H1 (cell line): ENCODE measurements around the gene IL18BP. TPM values are rescaled to one million over a fixed set of nuclear protein-coding genes. Genes with fewer than 3 reads are reported as not detected.

Source experiments
- CTCF ChIA-PET: fragments of 300-600 bp; sonication (Branson Sonifier 250); formaldehyde crosslinking; loops from one replicate; lab custom pipeline; 2021; ENCODE audit not compliant: partially characterized antibody; lab: Charles Lee
- POLR2A ChIA-PET: fragments of 300-600 bp; sonication (Branson Sonifier 250); formaldehyde crosslinking; loops from one replicate; lab custom pipeline; 2021; ENCODE audit warnings: inconsistent platforms; ENCODE audit not compliant: partially characterized antibody; lab: Charles Lee
- DNase-seq, 2 experiments: peaks; one replicate each; pipeline versions ENCODE4 v3.0.0 to v3.0.0-alpha.2; 2010 to 2022; ENCODE audit warnings: low spot score in 2 of 2, low read depth in 1 of 2, mixed read lengths in 1 of 2
- FAIRE-seq: peaks from 2 replicates; lab custom pipeline; 2011; peaks lifted over from hg19 to GRCh38; lab: Jason Lieb, UNC
- H2AFZ ChIP-seq: 2 replicates; pipeline ENCODE4 v1.8.1; 2012; ENCODE audit warnings: low read length, inconsistent platforms
- H2AK5ac ChIP-seq: 2 replicates; pipeline ENCODE4 v1.6.1; 2013; ENCODE audit warnings: low read depth, low read length
- H2BK120ac ChIP-seq: replicated peaks from 2 replicates; pipeline ENCODE3; 2013; ENCODE audit warnings: low read depth, low read length, inconsistent platforms
- H2BK12ac ChIP-seq: 2 replicates; pipeline ENCODE4 v1.6.1; 2013; ENCODE audit warnings: low read depth, low read length
- H2BK15ac ChIP-seq: 2 replicates; pipeline ENCODE4 v1.6.1; 2013; ENCODE audit warnings: low read length
- H2BK20ac ChIP-seq: 2 replicates; pipeline ENCODE4 v1.6.1; 2013; ENCODE audit warnings: low read length
- H2BK5ac ChIP-seq: 2 replicates; pipeline ENCODE4 v1.6.1; 2013; ENCODE audit warnings: low read depth, low read length
- H3K14ac ChIP-seq: 2 replicates; pipeline ENCODE4 v1.6.1; 2013; ENCODE audit warnings: inconsistent platforms; ENCODE audit not compliant: insufficient read length
- H3K18ac ChIP-seq: 2 replicates; pipeline ENCODE4 v1.6.1; 2013; ENCODE audit warnings: low read length; ENCODE audit errors: extremely low read depth
- H3K23ac ChIP-seq: 2 replicates; pipeline ENCODE4 v1.6.1; 2013; ENCODE audit warnings: inconsistent platforms; ENCODE audit not compliant: insufficient read length
- H3K23me2 ChIP-seq: 2 replicates; pipeline ENCODE4 v1.6.1; 2013; ENCODE audit warnings: low read depth, low read length
- H3K27ac ChIP-seq: 2 replicates; pipeline ENCODE4 v1.6.1; 2011; ENCODE audit warnings: low read depth, low read length, inconsistent platforms
- H3K27me3 ChIP-seq, 4 experiments: replicated peaks in 1 of 4; 1 replicate in 1 of 4; 2 replicates in 3 of 4; pipeline versions ENCODE4 v1.6.1 to v1.8.1; 2011 to 2013; ENCODE audit warnings: low read length in 3 of 4, mild to moderate bottlenecking in 3 of 4, inconsistent platforms in 2 of 4, mixed read lengths in 2 of 4, moderate library complexity in 1 of 4; ENCODE audit not compliant: control insufficient read depth in 3 of 4, insufficient read depth in 3 of 4; ENCODE audit errors: extremely low read depth in 1 of 4
- H3K36me3 ChIP-seq, 4 experiments: 2 replicates each; pipeline versions ENCODE4 v1.6.1 to v1.8.1; 2011 to 2013; ENCODE audit warnings: mild to moderate bottlenecking in 4 of 4, low read length in 3 of 4, moderate library complexity in 2 of 4, control low read depth in 1 of 4, inconsistent platforms in 1 of 4; ENCODE audit not compliant: insufficient read depth in 4 of 4, control insufficient read depth in 2 of 4
- H3K4ac ChIP-seq: replicated peaks from 2 replicates; pipeline ENCODE3; 2013; ENCODE audit warnings: low read length, low read depth, mixed read lengths, inconsistent platforms; ENCODE audit not compliant: insufficient read length
- H3K4me1 ChIP-seq, 4 experiments: replicated peaks in 1 of 4; 1 replicate in 1 of 4; 2 replicates in 3 of 4; pipeline versions ENCODE4 v1.6.1 to v1.8.1; 2011 to 2013; ENCODE audit warnings: low read length in 3 of 4, inconsistent platforms in 2 of 4, mixed read lengths in 1 of 4; ENCODE audit not compliant: insufficient read depth in 4 of 4, control insufficient read depth in 3 of 4
- H3K4me2 ChIP-seq, 2 experiments: 2 replicates each; pipeline versions ENCODE4 v1.6.1 to v1.8.1; 2011 to 2013; ENCODE audit warnings: low read depth in 2 of 2, low read length in 2 of 2, control low read depth in 1 of 2, inconsistent platforms in 1 of 2, mild to moderate bottlenecking in 1 of 2; ENCODE audit not compliant: insufficient read depth in 1 of 2
- H3K4me3 ChIP-seq, 4 experiments: fragments of 200-600, 300-600 bp in 1 of 4; sonication (generic), shearing (Covaris generic), sonication (Bioruptor Twin) in 1 of 4; 2 replicates each; pipeline versions ENCODE4 v1.5.1 to v1.8.1; 2011 to 2016; ENCODE audit warnings: low read length in 4 of 4, low read depth in 3 of 4, control low read depth in 2 of 4, inconsistent platforms in 2 of 4, mild to moderate bottlenecking in 2 of 4, mixed read lengths in 1 of 4, moderate library complexity in 1 of 4; ENCODE audit not compliant: insufficient read depth in 2 of 4; ENCODE audit errors: extremely low read depth in 1 of 4
- H3K56ac ChIP-seq: replicated peaks from 2 replicates; pipeline ENCODE3; 2013; ENCODE audit warnings: low read depth, mild to moderate bottlenecking, mixed read lengths, low read length, inconsistent platforms; ENCODE audit not compliant: insufficient read length
- H3K79me1 ChIP-seq: 2 replicates; pipeline ENCODE4 v1.6.1; 2013; ENCODE audit warnings: low read depth, low read length, control low read depth
- H3K79me2 ChIP-seq, 2 experiments: 2 replicates each; pipeline versions ENCODE4 v1.6.1 to v1.8.1; 2012 to 2013; ENCODE audit warnings: low read length in 2 of 2, mild to moderate bottlenecking in 2 of 2, inconsistent platforms in 1 of 2; ENCODE audit not compliant: insufficient read depth in 2 of 2, control insufficient read depth in 1 of 2
- H3K9ac ChIP-seq, 4 experiments: replicated peaks in 1 of 4; 1 replicate in 1 of 4; 2 replicates in 3 of 4; pipeline versions ENCODE4 v1.6.1 to v1.8.1; 2011 to 2013; ENCODE audit warnings: low read depth in 3 of 4, low read length in 3 of 4, control low read depth in 2 of 4, mild to moderate bottlenecking in 2 of 4, moderate library complexity in 2 of 4, inconsistent platforms in 1 of 4; ENCODE audit errors: extremely low read depth in 1 of 4
- H3K9me3 ChIP-seq, 2 experiments: 2 replicates each; pipeline versions ENCODE4 v1.6.1 to v1.8.1; 2012 to 2013; ENCODE audit warnings: mild to moderate bottlenecking in 2 of 2, moderate library complexity in 2 of 2, control low read depth in 1 of 2, inconsistent platforms in 1 of 2, low read depth in 1 of 2, low read length in 1 of 2, mixed read lengths in 1 of 2; ENCODE audit not compliant: insufficient read depth in 2 of 2
- H4K20me1 ChIP-seq, 2 experiments: replicated peaks in 1 of 2; 2 replicates each; pipeline versions ENCODE3 to v1.8.1; 2011 to 2013; ENCODE audit warnings: inconsistent platforms in 2 of 2, low read length in 2 of 2, mild to moderate bottlenecking in 1 of 2; ENCODE audit not compliant: insufficient read depth in 2 of 2, control insufficient read depth in 1 of 2
- H4K5ac ChIP-seq: 2 replicates; pipeline ENCODE4 v1.6.1; 2013; ENCODE audit warnings: low read length, low read depth, mixed read lengths, inconsistent platforms; ENCODE audit not compliant: insufficient read length
- H4K8ac ChIP-seq: 2 replicates; pipeline ENCODE4 v1.8.0; 2013; ENCODE audit warnings: mild to moderate bottlenecking, moderate library complexity, low read length, inconsistent platforms; ENCODE audit not compliant: insufficient read depth; ENCODE audit errors: extremely low read depth
- H4K91ac ChIP-seq: replicated peaks from 2 replicates; pipeline ENCODE3; 2013; ENCODE audit warnings: low read length, mixed read lengths, inconsistent platforms; ENCODE audit not compliant: insufficient read length
- CREB1 ChIP-seq: IDR thresholded peaks from 2 replicates; pipeline ENCODE4 v1.6.1; 2012; ENCODE audit warnings: inconsistent platforms
- FOSL1 ChIP-seq: IDR thresholded peaks from 2 replicates; pipeline ENCODE4 v1.6.1; 2011; ENCODE audit warnings: mild to moderate bottlenecking, low read depth, low read length, moderate library complexity; ENCODE audit not compliant: insufficient read depth
- HDAC6 ChIP-seq: IDR thresholded peaks from one replicate; pipeline ENCODE4 v1.7.1; 2012; ENCODE audit warnings: low read depth, mild to moderate bottlenecking, inconsistent platforms, low read length, moderate library complexity
- RNF2 ChIP-seq: fragments of 200-900, 300-1000 bp; sonication (generic); IDR thresholded peaks from 2 replicates; pipeline ENCODE4 v1.7.1; 2016; ENCODE audit warnings: borderline replicate concordance, low read depth, mild to moderate bottlenecking, antibody characterized with exemption, low read length; ENCODE audit not compliant: poor library complexity, severe bottlenecking; ENCODE audit errors: missing control alignments
- SIRT6 ChIP-seq: IDR thresholded peaks from one replicate; pipeline ENCODE4 v1.7.1; 2012; ENCODE audit warnings: low read length, inconsistent platforms
- SP1 ChIP-seq: IDR thresholded peaks from 2 replicates; pipeline ENCODE4 v1.6.1; 2011; ENCODE audit warnings: low read depth, low read length
- TCF12 ChIP-seq: IDR thresholded peaks from 2 replicates; pipeline ENCODE4 v1.6.1; 2011; ENCODE audit warnings: low read depth, mild to moderate bottlenecking, low read length
- ZNF274 ChIP-seq: IDR thresholded peaks from 2 replicates; pipeline ENCODE4 v1.7.0; 2012; ENCODE audit warnings: low read length, borderline replicate concordance; ENCODE audit errors: extremely low read depth
- WGBS, 2 experiments: shearing (Covaris generic) in 1 of 2; methylation state at CpG; one replicate each; pipeline versions ENCODE4 v1.1.6 to v1.1.7; 2013 to 2015; ENCODE audit warnings: low lambda C conversion rate in 2 of 2, mixed read lengths in 2 of 2, inconsistent platforms in 1 of 2, low coverage in 1 of 2, missing lambda C conversion rate in 1 of 2; ENCODE audit not compliant: insufficient replicate concordance in 2 of 2, insufficient coverage in 1 of 2, insufficient read length in 1 of 2; ENCODE audit errors: extremely low coverage in 1 of 2, missing lambda C conversion rate in 1 of 2; 5-methylcytosine and 5-hydroxymethylcytosine counted together
- polyA plus RNA-seq, 7 experiments: library from polyadenylated mRNA; depleted of rRNA in 3 of 7; stranded (reverse) in 5 of 7; unstranded in 2 of 7; fragments of >200 nt in 5 of 7; fragments of 200-250 nt in 2 of 7; gene quantifications; 1 replicate in 5 of 7; 2 replicates in 1 of 7; 4 replicates in 1 of 7; pipeline versions ENCODE4 v1.2.1 to v1.2.3, GENCODE V29; 2011 to 2013; ENCODE audit warnings: missing spikeins in 2 of 7, mixed read lengths in 2 of 7
- total RNA-seq: library from RNA; stranded (reverse); fragmentation: NEBNext Ultra II Directional; extraction: Animal tissue kit (Norgen Biotek cat#: 25700); gene quantifications from 2 replicates; pipeline ENCODE4 v1.2.1, GENCODE V29; 2021

IL18BP gene
- total and polyA plus RNA-seq, 2 of the 8 experiments (the other 6 are each of a cell fraction or from before 2014, with no cell fraction given) = 9.8 to 17.0 TPM

DNA sequence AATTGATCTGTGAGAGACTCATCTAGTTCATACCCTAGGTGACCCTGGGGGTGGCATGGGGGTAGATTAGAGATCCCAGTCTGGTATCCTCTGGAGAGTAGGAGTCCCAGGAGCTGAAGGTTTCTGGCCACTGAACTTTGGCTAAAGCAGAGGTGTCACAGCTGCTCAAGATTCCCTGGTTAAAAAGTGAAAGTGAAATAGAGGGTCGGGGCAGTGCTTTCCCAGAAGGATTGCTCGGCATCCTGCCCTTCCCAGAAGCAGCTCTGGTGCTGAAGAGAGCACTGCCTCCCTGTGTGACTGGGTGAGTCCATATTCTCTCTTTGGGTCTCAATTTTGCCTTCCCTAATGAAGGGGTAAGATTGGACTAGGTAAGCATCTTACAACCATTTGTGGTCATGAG, 653 bp downstream of the IL18BP start:
- H2AK5ac ChIP-seq = no peak overlapping the region
- no peak overlapping the region for H3K18ac ChIP-seq
- no peak overlapping the region for H3K56ac ChIP-seq
- no peaks in the 10 kb centered on the region for H3K27me3 ChIP-seq
- DNase-seq = no peak
- no peak overlapping the region for H3K4me2 ChIP-seq
- no peaks in the 10 kb centered on the region for H3K79me1 ChIP-seq
- H3K4me1 ChIP-seq = no peaks in the 10 kb centered on the region
- no peaks in the 10 kb centered on the region for H3K9me3 ChIP-seq
- no peak overlapping the region for H2BK20ac ChIP-seq
- ChIA-PET POLR2A (interaction anchor here (1.2 to 1.8 kb wide), 4 partner anchors 8 to 224 kb away, joined by 3 to 6 read pairs (median 4); no protein-coding TSS in a partner anchor), CTCF (interaction anchor here (0.6 to 3.7 kb wide), 4 partner anchors 9 to 22 kb away, joined by 3 to 18 read pairs (median 13); no protein-coding TSS in a partner anchor)
- no peaks in the 10 kb centered on the region; a peak in 1 of 4 replicates for H3K79me2 ChIP-seq
- no peak for FAIRE-seq
- no peak overlapping the region for H2BK15ac ChIP-seq
- no peak overlapping the region for H3K4me3 ChIP-seq
- H2BK12ac ChIP-seq = no peak overlapping the region
- no peak overlapping the region for H3K9ac ChIP-seq
- no peak overlapping the region for H3K23ac ChIP-seq
- H3K23me2 ChIP-seq = no peaks in the 10 kb centered on the region
- H2BK120ac ChIP-seq = no peak overlapping the region
- H3K14ac ChIP-seq = no peak overlapping the region
- no peak overlapping the region for H3K4ac ChIP-seq
- no peak overlapping the region for H3K27ac ChIP-seq
- H4K5ac ChIP-seq = no peak overlapping the region
- 100% methylated on average over 2 of the region's 2 CpGs; no CpG with 5 or more reads in 1 of the 2 experiments for WGBS, 2 experiments
- H2BK5ac ChIP-seq = no peak overlapping the region
- TF ChIP-seq SIRT6 (no peak), TCF12 (no peak), FOSL1 (no peak), ZNF274 (no peak), RNF2 (no peak), SP1 (no peak), HDAC6 (no peak), CREB1 (no peak)
- no peak overlapping the region for H2AFZ ChIP-seq
- no peak overlapping the region for H4K91ac ChIP-seq
- no peak overlapping the region for H4K8ac ChIP-seq
- H4K20me1 ChIP-seq = peaks cover 16% of the 10 kb centered on the region in 2 experiments
- H3K36me3 ChIP-seq = peaks cover 11 to 28% (median 17%) of the 10 kb centered on the region in 4 experiments
